Epithelial cell of proximal tubule (primary cell): ENCODE data around the gene DST. TPM values are rescaled to one million over a fixed set of nuclear protein-coding genes. Genes with fewer than 3 reads are reported as not detected.

ENCODE experiments used
- DNase-seq: peaks from one replicate; pipeline ENCODE4 v3.0.0-alpha.2; 2011; ENCODE audit warnings: low read depth
- H3K4me3 ChIP-seq: 2 replicates; pipeline ENCODE4 v1.5.1; 2011; ENCODE audit warnings: low read depth, mild to moderate bottlenecking, low read length
- total RNA-seq: library from RNA; depleted of rRNA; stranded (reverse); fragments of >200 nt; gene quantifications from 2 replicates; pipeline ENCODE4 v1.2.3, GENCODE V29; 2015
- TF ChIP-seq, protein P1 (sequence below): conservative IDR thresholded peaks from 2 replicates; pipeline ENCODE4 v1.5.1; 2012; ENCODE audit warnings: low read depth, mild to moderate bottlenecking, low read length

The DST gene
- total RNA-seq, 1 donor from 2014 or later = 97.7 TPM

- H3K4me3 ChIP-seq = no peak overlapping the region
- TF ChIP-seq, protein P1, sequence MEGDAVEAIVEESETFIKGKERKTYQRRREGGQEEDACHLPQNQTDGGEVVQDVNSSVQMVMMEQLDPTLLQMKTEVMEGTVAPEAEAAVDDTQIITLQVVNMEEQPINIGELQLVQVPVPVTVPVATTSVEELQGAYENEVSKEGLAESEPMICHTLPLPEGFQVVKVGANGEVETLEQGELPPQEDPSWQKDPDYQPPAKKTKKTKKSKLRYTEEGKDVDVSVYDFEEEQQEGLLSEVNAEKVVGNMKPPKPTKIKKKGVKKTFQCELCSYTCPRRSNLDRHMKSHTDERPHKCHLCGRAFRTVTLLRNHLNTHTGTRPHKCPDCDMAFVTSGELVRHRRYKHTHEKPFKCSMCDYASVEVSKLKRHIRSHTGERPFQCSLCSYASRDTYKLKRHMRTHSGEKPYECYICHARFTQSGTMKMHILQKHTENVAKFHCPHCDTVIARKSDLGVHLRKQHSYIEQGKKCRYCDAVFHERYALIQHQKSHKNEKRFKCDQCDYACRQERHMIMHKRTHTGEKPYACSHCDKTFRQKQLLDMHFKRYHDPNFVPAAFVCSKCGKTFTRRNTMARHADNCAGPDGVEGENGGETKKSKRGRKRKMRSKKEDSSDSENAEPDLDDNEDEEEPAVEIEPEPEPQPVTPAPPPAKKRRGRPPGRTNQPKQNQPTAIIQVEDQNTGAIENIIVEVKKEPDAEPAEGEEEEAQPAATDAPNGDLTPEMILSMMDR = no peak
- DNase-seq = no peak
Observed at GRCh38 chr6:56514395-56514794, 128.3 kb downstream of the DST start.

GRCh38 chr6:56513631-56514030, 129.1 kb downstream of the DST start:
- DNase-seq = no peak
- H3K4me3 ChIP-seq = no peak overlapping the region
- TF ChIP-seq, protein P1 = no peak

DNA sequence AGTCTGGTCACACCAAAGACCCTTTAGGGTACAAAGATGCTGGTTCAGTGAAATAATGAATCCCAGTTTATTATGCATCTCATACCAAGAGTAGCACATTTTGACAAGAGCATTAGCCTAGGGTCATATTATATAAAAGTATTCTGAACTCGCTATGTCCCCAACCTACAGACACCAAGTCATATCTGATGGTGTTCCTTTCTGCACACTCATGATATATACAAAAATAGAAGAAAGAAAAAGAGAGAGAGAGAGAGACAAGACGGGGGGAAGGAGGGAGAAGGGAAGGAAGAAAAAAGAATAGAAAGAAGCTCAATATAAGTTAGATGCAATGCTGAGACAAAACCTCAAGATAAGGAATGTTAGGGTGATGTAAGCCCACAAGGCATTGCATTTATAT, 131.1 kb downstream of the DST start:
- no peak overlapping the region for H3K4me3 ChIP-seq
- DNase-seq = no peak
- TF ChIP-seq, protein P1 = no peak

- DNase-seq = no peak
- no peak overlapping the region for H3K4me3 ChIP-seq
- TF ChIP-seq, protein P1 = no peak
Observed at GRCh38 chr6:56510984-56511531, 131.6 kb downstream of the DST start.

- TF ChIP-seq, protein P1 = no peak
- no peak for DNase-seq
- H3K4me3 ChIP-seq = no peak overlapping the region
Observed at GRCh38 chr6:56509031-56509430, 133.7 kb downstream of the DST start.

- H3K4me3 ChIP-seq = no peak overlapping the region
- TF ChIP-seq, protein P1 = no peak
- no peak for DNase-seq
Observed at GRCh38 chr6:56507517-56507916, 135.2 kb downstream of the DST start.

GRCh38 chr6:56505512-56506260, 137.0 kb downstream of the DST start:
- H3K4me3 ChIP-seq = no peak overlapping the region
- DNase-seq = no peak
- TF ChIP-seq, protein P1 = no peak
